Measurements from ENCODE around the gene BLOC1S5. TPM values are rescaled to one million over a fixed set of nuclear protein-coding genes. Genes with fewer than 3 reads are reported as not detected.

The BLOC1S5 gene
- total and polyA plus RNA-seq, 9 of the 15 experiments (the other 6 are each of a cell fraction or from before 2014, with no cell fraction given): 8.5 to 41.0 (median 27.7) TPM

GRCh38 chr6:8066108-8066507, 1.9 kb upstream of the BLOC1S5 start:
- intact Hi-C loops (cut with micrococcal nuclease): no loop called here
- POLR2A ChIA-PET: no interaction called here

More at GRCh38 chr6:8066108-8066507, 1.9 kb upstream of the BLOC1S5 start:
- Histone ChIP-seq H2AFZ (ENCODE audit: low read depth, low read length) (peak overlapping the region; percentile 96), H3K4me1 (replicated peaks in 1 of 2; ENCODE audit: control insufficient read depth in 2 of 2, insufficient read depth in 2 of 2, low read length in 2 of 2) (peaks cover 7 to 13% of the 10 kb centered on the region in 2 experiments), H3K36me3 (ENCODE audit: control insufficient read depth, insufficient read depth, low read length) (peaks cover 16% of the 10 kb centered on the region), H3K9me1 (ENCODE audit: control insufficient read depth, insufficient read depth, low read length) (no peaks in the 10 kb centered on the region), H3K4me3 (no peak overlapping the region), H4K20me1 (replicated peaks; ENCODE audit: control insufficient read depth, insufficient read depth, low read length) (no peaks in the 10 kb centered on the region), H3K27me3 (ENCODE audit: control insufficient read depth in 2 of 2, insufficient read depth in 2 of 2, low read length in 2 of 2) (peaks cover 0 to 4% of the 10 kb centered on the region in 2 experiments; a peak in 1 of 5 replicates), H3K9me3 (replicated peaks; ENCODE audit: control insufficient read depth, insufficient read depth, low read depth, low read length) (0 out of 2 replicates have a peak, but pooled peaks cover 2% of the 10 kb centered on the region), H3K4me2 (ENCODE audit: insufficient read depth, low read length) (no peak overlapping the region), H3K9ac (ENCODE audit: insufficient read depth in 1 of 2, low read depth in 2 of 2, low read length in 2 of 2) (no peak overlapping the region), H3K27ac (ENCODE audit: extremely low read depth, low read depth, low read length) (no peak overlapping the region), H3K79me2 (ENCODE audit: control insufficient read depth, insufficient read depth, low read length) (peaks cover 24% of the 10 kb centered on the region)
- ATAC-seq: no peak
- in situ Hi-C loops (cut with MboI): no loop called here
- TF ChIP-seq SMARCA5 (IDR thresholded peaks at IDR 0.05) (no peak), CTCF (IDR thresholded peaks at IDR 0.05 in 2 of 3, conservative IDR thresholded peaks at IDR 0.05 in 1 of 3; ENCODE audit: insufficient read depth in 2 of 3, low read depth in 1 of 3, low read length in 3 of 3) (peak in 1 of 3 experiments; percentile 13; a peak in 1 of 6 replicates), NR3C1 (CRISPR knock-in tag; IDR thresholded peaks at IDR 0.05) (no peak), SREBF2 (CRISPR knock-in tag; IDR thresholded peaks at IDR 0.05) (no peak), PTBP1 (IDR thresholded peaks at IDR 0.05; ENCODE audit: low read depth, low read length) (no peak)
- no TSS peak for BruUV-seq (replicated peaks)
- CTCF ChIA-PET (ENCODE audit: low intra/inter-chr PET ratio): no interaction called here
- DNase-seq (ENCODE audit: extremely low read depth in 1 of 4, low spot score in 3 of 4): peak in 1 of 4 experiments; percentile 15
- FAIRE-seq: no peak
- WGBS (ENCODE audit: insufficient coverage, low coverage, missing lambda C conversion rate): 60% methylated on average over 4 of the region's 4 CpGs
